ENCODE results near the gene EIF3D.

Gene EIF3D

DNA sequence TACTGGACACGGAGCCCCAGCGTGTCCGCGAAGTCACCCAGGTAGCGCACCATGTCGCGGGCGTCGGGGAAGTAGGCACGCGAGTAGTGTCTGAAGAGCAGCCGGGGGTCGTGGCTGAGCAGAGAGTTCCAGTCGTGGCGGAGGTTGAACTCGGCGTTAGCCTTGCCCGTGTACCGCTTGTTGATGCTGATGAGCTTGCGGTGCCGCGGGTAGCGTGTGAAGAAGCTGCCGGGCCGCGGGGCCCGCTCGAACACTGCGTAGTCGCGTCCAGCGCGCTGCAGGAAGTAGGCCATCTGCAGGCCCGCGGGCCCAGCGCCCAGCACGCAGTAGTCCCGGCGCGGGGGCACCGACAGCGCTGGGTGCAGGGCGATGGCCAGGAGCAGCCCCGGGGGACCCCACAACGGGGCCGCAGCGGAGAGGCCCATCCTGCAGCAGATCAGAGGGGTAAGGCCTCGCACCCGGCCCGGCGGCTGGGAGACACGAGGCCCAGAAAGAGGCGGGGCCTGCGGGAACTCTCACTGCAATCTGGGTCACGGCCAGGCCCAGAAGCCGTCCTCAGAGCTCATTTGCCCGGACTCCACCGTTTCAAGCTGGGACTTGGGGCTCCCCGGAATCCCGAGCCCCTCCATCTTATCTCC lies 22.8 kb downstream of the EIF3D start:
- DNase-seq: no peak

DNA sequence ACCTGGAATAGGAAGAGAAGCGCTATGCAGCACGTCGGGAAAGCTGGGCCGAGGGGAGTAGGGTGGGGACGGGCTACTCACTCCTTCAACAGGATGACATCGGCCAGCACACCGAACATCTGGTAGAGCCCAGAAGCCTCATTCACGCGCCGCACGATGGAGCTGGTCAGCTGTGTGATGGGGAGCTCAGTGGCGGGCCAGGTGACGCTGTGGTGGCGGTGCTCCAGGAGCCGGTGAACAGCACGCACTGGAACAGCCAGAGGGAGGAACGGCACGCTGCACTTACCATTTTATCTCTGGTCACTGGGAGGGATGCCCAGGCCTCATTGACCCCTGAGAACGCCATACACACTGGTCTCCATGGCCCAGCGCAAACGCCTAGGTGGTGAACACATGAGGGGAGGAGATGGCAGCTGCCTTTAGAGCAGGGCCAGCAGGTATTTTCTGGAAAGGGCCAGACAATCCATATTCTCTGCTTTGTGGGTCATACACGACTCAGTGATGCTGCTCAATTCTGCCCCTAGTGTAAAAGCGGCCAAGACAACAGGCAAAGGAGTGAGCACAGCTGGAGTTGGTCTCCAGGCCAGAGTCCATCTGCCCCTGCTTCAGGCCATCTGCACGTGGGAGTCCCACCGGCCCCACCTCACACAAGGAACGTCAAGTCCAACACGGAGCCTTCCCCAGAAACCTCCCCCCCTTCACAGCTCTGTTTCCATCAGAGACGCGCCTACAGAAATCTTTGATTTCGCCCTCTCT lies 30.9 kb downstream of the EIF3D start:
- DNase-seq: no peak

DNA sequence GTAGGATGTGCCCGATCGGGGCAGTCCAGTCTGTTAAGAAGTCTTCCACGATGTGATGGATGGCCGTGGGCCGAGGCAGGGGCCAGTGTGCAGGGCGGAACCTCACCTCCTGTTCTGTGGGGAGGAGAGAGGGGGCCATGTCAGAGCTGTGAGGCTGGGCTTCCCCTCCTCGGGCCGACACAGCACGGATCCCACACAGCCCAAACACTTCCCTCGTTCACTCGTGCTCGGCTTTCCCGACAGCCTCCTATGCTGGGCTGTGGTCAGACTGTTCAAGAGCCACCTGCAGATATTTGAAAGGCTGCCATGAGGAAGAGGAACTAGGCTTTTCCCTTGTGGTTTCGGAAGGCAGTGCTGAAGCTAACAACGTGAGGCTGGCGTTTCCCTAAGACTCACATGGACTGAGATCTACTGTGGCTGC lies 35.3 kb downstream of the EIF3D start:
- no peak for DNase-seq

- no peak for DNase-seq
These were observed 36.9 kb downstream of the EIF3D start for GRCh38 chr22:36492109-36492508.

DNA sequence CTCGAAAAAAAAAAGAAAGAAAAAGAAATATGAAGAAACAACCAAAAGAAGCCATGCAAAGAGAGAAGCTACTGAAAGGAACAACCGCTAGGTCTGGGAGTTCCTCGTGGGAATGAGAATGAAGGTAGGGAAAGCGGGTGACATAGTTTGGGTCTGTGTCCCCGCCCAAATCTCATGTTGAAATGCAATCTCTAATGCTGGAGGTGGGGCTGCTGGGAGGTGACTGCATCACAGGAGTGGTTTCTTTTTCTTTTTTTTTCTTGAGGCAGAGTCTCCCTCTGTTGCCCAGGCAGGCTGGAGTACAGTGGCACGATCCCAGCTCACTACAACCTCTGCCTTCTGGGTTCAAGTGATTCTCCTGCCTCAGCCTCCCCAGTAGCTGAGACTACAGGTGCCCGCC lies 37.8 kb downstream of the EIF3D start:
- no peak for DNase-seq

GRCh38 chr22:36486619-36487384 lies 42.2 kb downstream of the EIF3D start:
- DNase-seq: peak; percentile 65

DNA sequence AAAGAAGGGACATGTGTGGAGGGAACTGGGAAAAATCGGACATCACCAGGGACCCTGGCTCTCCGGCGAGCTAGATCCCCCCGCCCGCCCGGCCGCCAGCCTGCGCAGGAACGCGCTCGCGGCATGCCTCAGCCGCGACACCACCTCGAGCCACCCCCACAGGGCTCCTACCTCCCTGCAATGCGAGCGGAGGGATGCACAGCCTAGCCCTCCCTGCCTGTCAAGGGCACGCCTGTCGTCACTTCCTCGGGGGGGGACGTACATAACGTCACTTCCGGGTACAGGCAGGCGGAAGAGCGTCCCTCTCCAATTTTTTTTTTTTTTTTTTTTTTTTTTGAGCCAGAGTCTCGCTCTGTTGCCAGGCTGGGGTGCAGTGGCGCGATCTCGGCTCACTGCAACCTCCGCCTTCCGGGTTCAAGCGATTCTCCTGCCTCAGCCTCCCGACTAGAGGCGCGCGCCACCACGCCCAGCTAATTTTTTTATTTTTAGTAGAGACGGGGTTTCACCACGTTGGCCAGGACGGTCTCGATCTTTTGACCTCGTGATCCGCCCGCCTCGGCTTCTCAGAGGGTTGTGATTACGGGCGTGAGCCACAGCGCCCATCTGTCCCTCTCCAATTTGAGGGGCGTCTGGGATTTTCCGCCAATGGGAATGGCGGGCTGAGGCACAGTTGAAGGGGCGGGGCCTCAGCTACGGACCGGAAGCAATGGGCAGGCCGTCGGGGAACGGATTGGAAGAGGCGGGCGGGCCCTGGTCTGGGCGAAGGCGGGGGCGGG lies 47.4 kb downstream of the EIF3D start, which contains the start of gene TXN2:
TXN2 (minus strand) TSS at position 248 of the 776 bp plus-strand sequence. CDS start 803 bp downstream, outside the sequence.
- DNase-seq: peak; percentile 94

GRCh38 chr22:36480941-36481392 lies 48.0 kb downstream of the EIF3D start:
- no peak for DNase-seq

DNA sequence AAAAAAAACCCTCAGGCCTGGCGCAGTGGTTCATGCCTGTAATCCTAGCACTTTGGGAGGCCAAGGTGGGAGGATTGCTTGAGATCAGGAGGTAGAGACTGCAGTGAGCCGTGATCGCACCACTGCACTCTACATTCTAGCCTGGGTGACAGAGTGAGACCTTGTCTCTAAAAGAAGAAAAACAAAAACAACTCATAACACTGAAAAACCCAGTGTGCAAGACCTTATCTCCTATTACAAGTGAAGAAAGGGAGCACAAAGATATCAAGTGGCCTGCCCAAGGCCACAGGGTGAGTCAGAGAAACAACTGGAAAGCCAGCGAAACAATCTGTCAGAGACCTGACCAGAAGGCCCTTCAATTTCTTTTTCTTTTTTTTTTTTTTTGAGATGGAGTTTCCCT lies 50.0 kb downstream of the EIF3D start:
- DNase-seq: no peak

DNA sequence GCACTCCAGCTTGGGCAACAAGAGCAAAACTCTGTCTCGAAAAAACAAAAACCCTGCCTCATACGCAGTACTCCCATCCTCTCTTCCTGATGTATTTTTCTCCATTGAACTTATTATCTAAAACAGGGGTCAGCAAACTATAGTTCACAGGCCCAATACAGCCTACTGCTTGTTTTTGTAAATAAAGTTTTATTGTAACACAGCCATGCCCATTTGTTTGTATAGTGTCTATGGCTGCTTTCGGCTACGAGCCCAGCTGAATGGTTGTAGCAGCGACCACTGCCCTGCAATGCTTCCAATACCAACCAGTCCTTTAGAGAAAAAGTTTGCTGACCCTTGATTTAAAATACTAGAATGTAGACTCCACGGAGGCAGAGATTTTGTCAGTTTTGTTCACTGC lies 53.6 kb downstream of the EIF3D start:
- DNase-seq: no peak

DNA sequence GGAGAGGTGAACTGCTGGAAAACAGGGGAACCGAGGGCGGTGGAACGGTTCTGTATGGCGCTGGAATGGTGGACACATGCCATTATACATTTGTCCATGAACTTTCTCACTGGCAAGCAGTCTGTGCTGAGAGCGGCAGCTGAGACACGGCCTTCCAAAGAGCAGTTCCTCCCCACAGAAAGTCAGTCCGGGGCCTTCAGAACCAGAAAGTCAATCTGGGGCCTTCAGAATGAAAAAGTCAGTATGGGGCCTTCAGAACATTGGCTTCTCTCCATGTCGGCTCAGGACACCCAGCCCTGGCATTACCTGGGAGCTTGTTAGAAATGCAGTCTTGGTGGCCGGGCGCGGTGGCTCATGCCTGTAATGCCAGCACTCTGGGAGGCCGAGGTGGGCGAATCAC lies 56.3 kb downstream of the EIF3D start:
- DNase-seq: no peak

- no peak for DNase-seq
These were observed 57.6 kb downstream of the EIF3D start for GRCh38 chr22:36471341-36471821.

DNA sequence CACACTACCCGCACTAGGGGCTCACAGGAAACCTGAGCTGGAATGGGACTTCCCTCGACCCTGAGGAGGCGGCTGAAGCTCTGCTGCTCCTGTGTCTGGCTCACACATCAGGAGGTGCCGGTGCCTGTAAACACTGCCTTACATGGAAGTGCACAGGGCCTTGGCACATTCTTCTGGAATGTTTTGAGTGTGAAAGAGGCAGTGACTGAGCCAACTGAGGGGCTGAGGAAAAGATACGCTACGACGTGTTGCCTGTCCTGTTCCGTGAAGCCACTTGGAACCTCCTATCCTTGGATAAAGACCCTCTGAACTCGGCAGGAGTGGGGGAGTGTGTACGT lies 58.0 kb downstream of the EIF3D start:
- no peak for DNase-seq

DNA sequence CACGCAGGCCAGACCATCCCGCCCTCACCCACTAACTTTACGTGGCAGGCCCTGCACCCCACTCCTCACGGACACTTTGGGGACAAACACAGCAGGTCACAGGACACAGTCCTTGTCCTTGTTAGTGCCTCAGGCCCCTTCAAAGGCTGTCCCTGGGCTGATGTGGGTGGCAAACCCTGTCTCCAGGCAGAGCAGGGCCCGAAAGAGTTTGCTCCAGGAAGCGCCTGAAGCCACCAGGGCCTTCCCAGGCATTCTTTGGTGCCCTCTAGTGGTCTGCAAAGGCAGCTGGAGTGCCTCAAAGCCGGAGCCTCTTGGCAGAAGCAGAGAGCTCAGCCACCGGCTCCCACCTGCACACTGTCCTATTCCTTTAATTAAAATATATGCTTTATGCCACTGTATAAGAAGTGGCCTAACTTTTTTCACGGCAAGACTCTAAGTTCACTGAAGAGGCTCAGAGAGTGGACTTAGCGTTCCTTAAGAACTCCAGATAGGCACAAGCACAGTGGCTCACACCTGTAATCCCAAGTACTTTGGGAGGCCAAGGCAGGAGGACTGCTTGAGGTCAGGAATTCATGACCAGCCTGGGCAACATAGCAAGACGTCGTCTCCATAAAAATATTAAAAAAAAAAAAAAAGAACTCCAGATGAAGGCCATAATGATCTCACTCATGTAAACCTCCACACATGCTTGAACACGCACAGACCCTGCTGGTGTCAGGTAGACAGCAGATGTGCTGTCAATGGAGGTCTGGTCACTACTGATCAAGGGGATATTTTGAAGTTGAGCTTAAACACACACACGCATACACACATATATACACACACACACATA lies 58.6 kb downstream of the EIF3D start:
- peak; percentile 72 for DNase-seq

GRCh38 chr22:36469094-36469710 lies 59.8 kb downstream of the EIF3D start:
- no peak for DNase-seq

GRCh38 chr22:36467946-36468345 lies 61.0 kb downstream of the EIF3D start:
- no peak for DNase-seq

DNA sequence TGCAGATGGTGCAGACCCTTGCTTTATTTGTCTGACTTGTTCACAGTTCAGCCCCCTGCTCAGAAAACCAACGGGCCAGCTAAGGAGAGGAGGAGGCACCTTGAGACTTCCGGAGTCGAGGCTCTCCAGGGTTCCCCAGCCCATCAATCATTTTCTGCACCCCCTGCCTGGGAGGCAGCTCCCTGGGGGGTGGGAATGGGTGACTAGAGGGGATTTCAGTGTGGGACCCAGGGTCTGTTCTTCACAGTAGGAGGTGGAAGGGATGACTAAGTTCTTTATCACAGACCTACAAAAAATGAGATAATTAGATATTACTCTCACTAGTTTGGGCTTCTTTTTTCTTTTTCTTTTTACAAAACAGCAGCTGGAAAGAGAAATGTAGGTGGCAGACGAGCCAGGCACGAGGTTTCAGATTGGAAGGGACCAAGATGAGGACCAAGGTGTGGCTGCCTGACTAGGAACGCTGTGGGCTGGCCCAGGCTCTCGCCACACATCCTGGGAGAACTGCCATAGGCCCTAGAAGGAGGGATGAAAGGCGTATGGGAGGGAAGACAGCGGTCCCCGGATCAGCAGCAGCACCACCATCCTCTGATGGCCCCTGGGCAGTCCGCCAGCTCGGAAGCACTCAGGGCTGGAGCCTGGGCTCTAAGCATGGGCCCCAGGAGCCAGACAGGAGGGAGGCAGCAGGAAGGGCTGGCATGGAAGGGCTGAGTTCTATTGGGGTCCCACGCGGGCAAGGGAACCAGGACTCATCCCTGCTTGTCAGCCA lies 61.7 kb downstream of the EIF3D start:
- no peak for DNase-seq

- no peak for DNase-seq
These were observed 62.7 kb downstream of the EIF3D start for GRCh38 chr22:36466258-36466657.

GRCh38 chr22:36465232-36466021 lies 63.5 kb downstream of the EIF3D start:
- DNase-seq: no peak

Data from stimulated activated CD4-positive, alpha-beta T cell treated with anti-CD3 and anti-CD28 coated beads, Interleukin-4, amount 100 ng/mL, for 1 hour (primary cell).